Measurements from ENCODE around the gene RCBTB1. TPM values are rescaled to one million over a fixed set of nuclear protein-coding genes. Genes with fewer than 3 reads are reported as not detected.

Gene RCBTB1
- total RNA-seq (15.2 and 15.4 TPM in 2 replicates), polyA plus RNA-seq (16.5 and 17.2 TPM in 2 replicates)

- Histone ChIP-seq H3K4me1 (ENCODE audit: low read depth) (peaks cover 11% of the 10 kb centered on the region), H3K27me3 (no peaks in the 10 kb centered on the region), H3K9me3 (ENCODE audit: low read depth) (no peaks in the 10 kb centered on the region), H3K4me3 (peak within 1 kb of the TSS; percentile 99), H3K36me3 (no peaks in the 10 kb centered on the region), H3K27ac (peak within 1 kb of the TSS; percentile 68)
- TF ChIP-seq, protein P1, sequence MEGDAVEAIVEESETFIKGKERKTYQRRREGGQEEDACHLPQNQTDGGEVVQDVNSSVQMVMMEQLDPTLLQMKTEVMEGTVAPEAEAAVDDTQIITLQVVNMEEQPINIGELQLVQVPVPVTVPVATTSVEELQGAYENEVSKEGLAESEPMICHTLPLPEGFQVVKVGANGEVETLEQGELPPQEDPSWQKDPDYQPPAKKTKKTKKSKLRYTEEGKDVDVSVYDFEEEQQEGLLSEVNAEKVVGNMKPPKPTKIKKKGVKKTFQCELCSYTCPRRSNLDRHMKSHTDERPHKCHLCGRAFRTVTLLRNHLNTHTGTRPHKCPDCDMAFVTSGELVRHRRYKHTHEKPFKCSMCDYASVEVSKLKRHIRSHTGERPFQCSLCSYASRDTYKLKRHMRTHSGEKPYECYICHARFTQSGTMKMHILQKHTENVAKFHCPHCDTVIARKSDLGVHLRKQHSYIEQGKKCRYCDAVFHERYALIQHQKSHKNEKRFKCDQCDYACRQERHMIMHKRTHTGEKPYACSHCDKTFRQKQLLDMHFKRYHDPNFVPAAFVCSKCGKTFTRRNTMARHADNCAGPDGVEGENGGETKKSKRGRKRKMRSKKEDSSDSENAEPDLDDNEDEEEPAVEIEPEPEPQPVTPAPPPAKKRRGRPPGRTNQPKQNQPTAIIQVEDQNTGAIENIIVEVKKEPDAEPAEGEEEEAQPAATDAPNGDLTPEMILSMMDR (IDR thresholded peaks at IDR 0.05; ENCODE audit: low read depth, low read length): no peak
- DNase-seq (ENCODE audit: low read depth in 1 of 2, low spot score in 1 of 2): peak; percentile 72 to 88
Measured at GRCh38 chr13:49585220-49586157, at the start of gene RCBTB1. Gene RCBTB1 (minus strand): TSS chr13:49585558. CDS start chr13:49567279, 18,279 bp downstream.

GRCh38 chr13:49633710-49634109 is 48.4 kb upstream of the RCBTB1 start:
- peaks cover 12% of the 10 kb centered on the region for H3K4me1 ChIP-seq (ENCODE audit: low read depth)
- no peak overlapping the region for H3K27ac ChIP-seq

DNA sequence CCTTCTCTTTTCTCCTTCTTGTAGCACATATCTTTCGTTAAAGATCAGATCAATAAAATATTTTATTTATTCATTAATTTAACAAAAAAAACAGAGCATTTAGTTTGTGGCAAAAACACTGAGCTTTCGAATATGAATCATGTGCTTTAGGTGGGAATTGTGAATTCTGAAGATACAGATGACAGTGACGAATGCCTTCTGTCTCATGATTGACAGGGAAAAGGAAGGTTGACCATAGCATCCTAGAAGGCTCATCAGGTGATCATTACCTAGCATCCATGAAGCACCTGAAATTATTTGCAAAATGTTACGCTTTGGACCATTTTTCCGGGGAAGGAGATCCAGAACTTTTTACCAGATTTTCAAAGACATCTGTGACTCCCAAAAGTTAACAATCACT is 46.8 kb upstream of the RCBTB1 start:
- Histone ChIP-seq H3K4me3 (no peak overlapping the region), H3K4me1 (ENCODE audit: low read depth) (peaks cover 12% of the 10 kb centered on the region), H3K9me3 (ENCODE audit: low read depth) (no peaks in the 10 kb centered on the region), H3K27me3 (no peaks in the 10 kb centered on the region), H3K36me3 (no peaks in the 10 kb centered on the region), H3K27ac (peak overlapping the region; percentile 49)
- TF ChIP-seq, protein P1 (IDR thresholded peaks at IDR 0.05; ENCODE audit: low read depth, low read length): no peak
- no peak for DNase-seq (ENCODE audit: low read depth in 1 of 2, low spot score in 1 of 2)

More at GRCh38 chr13:49633710-49634109, 48.4 kb upstream of the RCBTB1 start:
- Histone ChIP-seq H3K9me3 (ENCODE audit: low read depth) (no peaks in the 10 kb centered on the region), H3K36me3 (no peaks in the 10 kb centered on the region), H3K27me3 (no peaks in the 10 kb centered on the region), H3K4me3 (no peak overlapping the region)
- TF ChIP-seq, protein P1 (IDR thresholded peaks at IDR 0.05; ENCODE audit: low read depth, low read length): no peak
- DNase-seq (ENCODE audit: low read depth in 1 of 2, low spot score in 1 of 2): no peak

DNA sequence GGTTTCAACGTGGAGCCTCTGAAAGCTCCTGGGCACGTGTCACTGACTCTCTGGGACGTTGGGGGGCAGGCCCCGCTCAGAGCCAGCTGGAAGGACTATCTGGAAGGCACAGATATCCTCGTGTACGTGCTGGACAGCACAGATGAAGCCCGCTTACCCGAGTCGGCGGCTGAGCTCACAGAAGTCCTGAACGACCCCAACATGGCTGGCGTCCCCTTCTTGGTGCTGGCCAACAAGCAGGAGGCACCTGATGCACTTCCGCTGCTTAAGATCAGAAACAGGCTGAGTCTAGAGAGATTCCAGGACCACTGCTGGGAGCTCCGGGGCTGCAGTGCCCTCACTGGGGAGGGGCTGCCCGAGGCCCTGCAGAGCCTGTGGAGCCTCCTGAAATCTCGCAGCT is 45.2 kb upstream of the RCBTB1 start:
- Histone ChIP-seq H3K4me3 (no peak overlapping the region), H3K9me3 (ENCODE audit: low read depth) (no peaks in the 10 kb centered on the region)

DNA sequence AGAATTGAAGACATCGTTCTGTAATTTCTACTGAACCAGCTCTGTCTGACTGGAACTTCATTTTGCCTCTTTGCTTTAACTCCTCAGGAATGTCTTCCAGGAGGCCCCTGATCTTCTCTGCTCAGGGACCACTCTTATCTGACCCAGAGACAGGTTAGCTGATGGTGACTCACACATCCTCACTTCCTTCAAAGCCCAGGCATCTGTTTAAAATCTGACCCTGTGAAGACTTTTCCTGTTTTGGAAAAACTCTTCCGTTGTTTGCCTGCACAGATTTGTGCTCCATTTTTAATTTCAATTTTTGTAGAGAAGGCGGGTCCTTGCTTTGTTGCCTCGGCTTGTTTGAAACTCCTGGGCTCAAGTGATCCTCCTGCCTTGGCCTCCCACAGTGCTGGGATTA is 44.6 kb upstream of the RCBTB1 start:
- H3K36me3 ChIP-seq: no peaks in the 10 kb centered on the region

More for the DNA sequence above, 45.2 kb upstream of the RCBTB1 start:
- no peaks in the 10 kb centered on the region for H3K27me3 ChIP-seq
- peaks cover 14% of the 10 kb centered on the region for H3K4me1 ChIP-seq (ENCODE audit: low read depth)
- TF ChIP-seq, protein P1 (IDR thresholded peaks at IDR 0.05; ENCODE audit: low read depth, low read length): no peak
- no peak overlapping the region for H3K27ac ChIP-seq
- H3K36me3 ChIP-seq: no peaks in the 10 kb centered on the region
- DNase-seq (ENCODE audit: low read depth in 1 of 2, low spot score in 1 of 2): no peak

More for the DNA sequence above, 44.6 kb upstream of the RCBTB1 start:
- DNase-seq (ENCODE audit: low read depth in 1 of 2, low spot score in 1 of 2): no peak
- TF ChIP-seq, protein P1 (IDR thresholded peaks at IDR 0.05; ENCODE audit: low read depth, low read length): no peak
- Histone ChIP-seq H3K9me3 (ENCODE audit: low read depth) (no peaks in the 10 kb centered on the region), H3K4me1 (ENCODE audit: low read depth) (peaks cover 17% of the 10 kb centered on the region), H3K27ac (no peak overlapping the region), H3K27me3 (no peaks in the 10 kb centered on the region), H3K4me3 (no peak overlapping the region)

Data from cardiac muscle cell (in vitro differentiated cells and primary cell).